Mucosa of gallbladder (tissue), 1 donor: ENCODE results near the gene EOGT. TPM values are rescaled to one million over a fixed set of nuclear protein-coding genes. Genes with fewer than 3 reads are reported as not detected.

ENCODE experiments used
- DNase-seq: peaks from one replicate; pipeline ENCODE4 v3.0.0-alpha.2; 2020; ENCODE audit warnings: low spot score
- total RNA-seq: library from RNA; stranded (reverse); gene quantifications from one replicate; pipeline ENCODE4 v1.2.1, GENCODE V29; 2021
- donor health status: DM: no; HTN: no; CAD: no.

Gene EOGT
- total RNA-seq = 45.2 TPM

DNA sequence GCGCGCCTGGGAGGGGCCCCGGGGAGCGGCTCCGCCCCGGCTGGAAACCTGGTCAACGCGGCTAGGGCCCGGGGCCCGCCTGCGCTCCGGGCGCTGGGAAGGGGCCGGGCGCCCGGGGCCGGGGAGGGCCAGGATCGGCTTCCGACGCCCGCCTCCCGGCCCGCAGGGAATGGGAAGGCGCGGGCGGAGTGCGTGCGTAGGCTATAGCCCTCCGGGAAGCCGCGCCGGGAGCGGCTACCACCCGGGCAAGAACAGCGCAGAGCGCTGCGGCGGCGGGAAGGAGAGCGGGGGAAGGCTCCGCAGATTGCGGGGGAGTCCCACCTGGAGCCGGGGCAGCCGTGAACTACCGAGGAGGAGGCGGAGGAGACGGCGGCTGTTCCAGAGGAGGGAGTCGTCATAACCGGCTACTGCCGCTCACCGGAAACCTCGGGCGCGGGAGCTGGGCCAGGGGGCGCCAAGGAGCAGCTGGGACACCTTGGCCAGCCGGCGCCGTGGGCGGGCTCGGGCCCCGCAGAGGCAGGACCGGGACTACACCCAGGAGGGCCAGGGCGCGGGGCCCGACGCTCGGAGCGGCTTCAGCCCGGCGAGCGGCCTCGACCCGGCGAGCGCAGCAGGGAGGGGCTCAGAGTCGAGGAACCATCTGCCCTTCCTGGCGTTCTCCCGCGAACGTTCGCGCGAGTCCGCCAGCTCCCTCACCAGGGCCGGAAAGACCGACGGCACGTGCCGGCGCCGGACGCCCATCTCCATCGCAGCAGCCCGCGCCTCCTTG lies at the start of gene EOGT:
Gene EOGT (minus strand): TSS at position 432 of the 769 bp plus-strand sequence. CDS start 3,838 bp downstream, outside the sequence.
- DNase-seq = peak; percentile 88

DNA sequence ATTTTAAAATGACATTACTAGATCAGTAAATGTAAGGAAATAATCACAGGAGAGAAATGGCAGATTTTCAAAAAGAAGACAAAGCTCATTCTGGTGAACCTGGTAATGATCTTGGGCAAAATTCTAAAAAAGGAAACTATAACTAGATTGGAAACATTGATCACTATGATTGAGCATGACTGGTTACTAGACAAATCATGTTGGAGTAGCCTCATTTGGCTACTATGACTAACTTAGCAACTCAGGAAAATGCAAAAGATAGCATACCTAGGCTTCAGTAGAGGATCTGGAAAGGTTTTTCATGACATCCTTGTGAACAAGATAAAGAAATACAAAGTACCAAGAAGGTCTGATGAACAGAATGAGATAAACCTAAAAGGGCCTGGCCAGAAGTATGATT lies 46.2 kb upstream of the EOGT start:
- DNase-seq = no peak

DNA sequence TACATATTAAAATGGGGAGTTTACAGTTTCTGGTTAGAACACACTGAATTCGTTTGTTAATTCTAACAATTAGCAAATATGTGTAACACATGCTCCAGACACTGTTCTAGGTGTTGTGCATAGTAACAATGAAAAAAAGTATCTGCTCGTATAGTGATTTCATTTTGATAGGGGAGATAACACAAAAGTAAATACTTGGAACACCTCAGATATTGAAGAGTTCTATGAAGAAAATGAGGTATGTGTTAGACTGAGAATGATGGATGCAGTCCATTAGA lies 45.4 kb upstream of the EOGT start:
- DNase-seq = no peak

DNA sequence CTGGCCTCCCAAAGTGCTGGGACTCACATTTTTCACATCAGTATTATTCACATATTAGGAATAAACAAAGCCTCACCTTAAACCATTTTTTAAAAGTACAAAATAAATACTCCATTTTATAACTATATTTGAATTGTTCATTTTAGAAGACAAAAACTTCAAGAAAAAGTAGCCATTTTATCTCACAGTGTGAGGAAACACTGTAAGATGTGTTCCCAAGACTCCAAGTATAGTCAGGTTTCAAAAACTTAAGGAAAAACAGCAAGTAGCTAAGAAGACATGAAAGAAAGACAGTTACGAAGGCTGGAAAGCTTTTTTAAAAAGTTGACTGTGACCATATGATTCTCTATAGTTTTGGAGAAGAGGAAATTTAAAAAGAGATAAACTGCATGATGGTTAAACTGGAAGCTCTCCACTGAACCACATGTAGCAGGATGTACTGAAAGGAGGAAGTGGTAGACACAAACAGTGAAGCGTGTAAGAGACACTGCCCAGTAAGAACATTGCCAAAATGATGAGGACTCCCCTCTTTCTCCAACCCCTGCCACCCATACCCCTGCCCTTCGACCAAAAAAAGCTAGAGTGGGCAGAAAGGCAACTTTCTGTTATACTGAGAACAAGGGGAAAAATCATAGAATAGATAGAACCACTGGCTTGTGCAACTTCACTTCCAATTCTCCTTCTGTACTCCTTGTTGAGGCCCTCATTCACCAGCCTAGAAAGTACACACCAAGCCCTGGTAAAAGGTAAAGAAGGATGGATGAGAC lies 44.9 kb upstream of the EOGT start:
- DNase-seq = no peak

DNA sequence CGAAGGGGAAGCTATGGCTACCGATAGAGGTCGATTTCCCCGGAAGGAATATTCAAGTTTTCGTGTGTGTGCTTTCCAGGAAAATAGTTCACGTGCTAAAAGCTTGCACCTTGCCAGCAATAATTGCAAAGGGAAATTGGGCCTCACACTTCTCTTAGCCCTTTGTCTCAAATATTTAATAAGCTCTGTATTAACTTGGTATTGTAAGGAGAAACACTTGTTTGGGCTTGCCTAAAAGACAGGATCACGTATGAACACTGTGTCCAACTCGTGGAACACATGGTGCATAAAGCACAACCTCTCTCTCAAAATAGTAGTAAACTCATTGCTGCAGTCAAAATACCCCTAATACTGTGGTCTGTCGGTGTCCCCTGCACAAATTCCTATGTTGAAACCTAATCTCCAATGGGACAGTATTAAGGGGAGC lies 39.0 kb upstream of the EOGT start:
- no peak for DNase-seq

DNA sequence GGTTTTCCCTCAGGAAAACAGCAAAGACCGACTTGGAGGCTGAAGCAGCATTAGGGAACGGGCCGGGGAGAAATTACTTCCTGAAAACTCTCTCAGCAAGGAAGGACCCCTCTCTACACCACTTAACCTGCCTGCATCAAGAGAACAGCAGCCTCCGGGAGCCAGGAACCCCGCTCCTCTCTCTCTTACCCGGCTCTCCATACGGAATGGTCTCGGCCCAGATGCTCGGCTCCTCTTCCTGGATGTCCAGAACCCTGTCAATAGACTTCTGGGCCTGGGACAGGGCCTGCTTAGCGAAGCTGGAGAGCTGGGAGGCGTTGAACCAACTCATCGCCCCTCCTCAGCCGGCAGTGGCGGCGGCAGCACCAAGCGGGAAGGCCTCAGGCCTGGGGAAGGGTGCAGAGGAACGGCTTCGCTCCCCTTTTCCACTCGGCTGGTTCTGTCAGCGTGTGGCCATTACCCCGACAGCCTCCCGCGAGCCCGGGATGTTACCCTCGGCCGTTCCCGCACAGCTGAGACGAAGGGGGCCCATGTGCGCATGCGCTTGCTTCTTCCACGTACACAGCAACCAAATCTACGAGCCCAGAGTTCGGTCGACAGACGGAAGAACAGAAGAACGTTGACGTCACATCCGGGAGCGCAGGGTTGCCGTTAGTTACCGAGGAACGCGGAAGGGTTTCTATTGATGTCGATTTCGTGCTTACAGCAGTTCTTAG lies 38.4 kb upstream of the EOGT start, which contains the start of gene TMF1:
Gene TMF1 (minus strand): TSS at position 578 of the 716 bp plus-strand sequence. CDS start 247 bp downstream, at position 331.
- DNase-seq = peak; percentile 99

DNA sequence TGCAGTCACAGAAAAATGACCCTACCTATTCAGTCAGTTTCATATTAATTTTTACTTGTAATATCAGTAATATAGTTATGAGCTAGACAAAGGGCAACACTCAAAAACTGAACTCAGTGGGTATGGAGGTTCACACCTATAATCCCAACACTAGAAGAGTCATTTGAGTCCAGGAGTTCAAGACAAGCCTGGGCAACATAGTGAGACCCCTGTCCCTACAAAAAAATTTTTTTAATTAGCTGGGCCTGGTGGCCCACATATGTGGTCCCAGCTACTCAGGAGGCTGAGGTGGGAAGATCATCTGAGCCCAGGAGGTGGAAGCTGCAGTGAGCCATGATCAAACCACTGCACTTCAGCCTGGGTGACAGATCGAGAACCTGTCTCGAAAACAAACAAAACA lies 35.5 kb upstream of the EOGT start:
- DNase-seq = no peak

DNA sequence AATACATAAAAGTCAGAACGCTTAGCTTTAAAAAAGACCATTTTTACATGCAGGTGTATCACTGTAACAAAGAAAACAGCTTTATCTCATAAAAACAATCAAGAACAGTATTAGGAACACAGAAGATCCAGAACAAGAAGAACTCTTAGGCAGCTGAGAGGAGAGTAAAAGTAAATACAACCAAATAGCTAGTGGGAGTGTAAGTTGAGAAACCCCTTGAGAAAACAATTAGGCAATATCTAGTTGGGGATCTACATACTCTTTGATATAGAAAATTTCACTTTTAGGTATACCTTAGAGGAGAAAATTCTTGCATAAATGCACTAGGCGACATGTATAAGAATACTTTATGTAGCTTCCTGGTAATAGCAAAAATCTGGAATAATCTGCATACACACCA lies 31.1 kb upstream of the EOGT start:
- DNase-seq = no peak

DNA sequence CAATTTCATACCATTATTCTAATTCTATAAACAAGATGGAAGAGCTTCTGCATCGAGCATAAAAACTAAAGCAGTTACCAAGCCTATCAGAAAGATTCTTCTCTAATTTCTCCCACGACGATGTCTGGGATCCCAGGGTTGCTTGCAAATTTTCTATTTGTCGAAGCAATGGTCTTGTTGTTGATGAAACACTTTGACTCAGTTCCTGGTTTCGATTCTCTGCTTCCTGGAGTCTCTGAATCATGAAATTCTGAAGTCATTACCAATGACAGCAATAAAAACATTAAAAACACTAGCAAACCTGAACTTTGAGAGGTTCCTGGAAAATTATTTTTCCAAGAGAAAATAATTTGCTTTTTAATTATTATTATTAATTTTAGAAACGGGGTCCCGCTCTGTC lies 20.0 kb upstream of the EOGT start:
- DNase-seq = no peak

DNA sequence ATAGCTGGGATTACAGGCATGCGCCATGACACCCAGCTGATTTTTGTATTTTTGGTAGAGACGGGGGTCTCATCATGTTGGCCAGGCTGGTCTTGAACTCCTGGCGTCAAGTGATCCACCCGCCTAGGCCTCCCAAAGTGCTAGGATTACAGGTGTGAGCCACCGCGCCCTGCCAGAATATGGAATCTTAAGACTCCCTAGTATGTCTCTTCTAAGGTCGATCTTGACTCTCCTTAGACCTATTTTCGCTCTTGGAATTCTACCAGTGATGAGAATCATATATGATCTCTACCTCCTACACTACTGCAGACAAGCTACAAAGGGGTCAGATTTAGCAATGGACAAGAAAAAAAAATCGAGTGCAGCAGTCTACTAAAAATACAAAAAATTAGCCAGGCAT lies 19.3 kb upstream of the EOGT start:
- DNase-seq = no peak

DNA sequence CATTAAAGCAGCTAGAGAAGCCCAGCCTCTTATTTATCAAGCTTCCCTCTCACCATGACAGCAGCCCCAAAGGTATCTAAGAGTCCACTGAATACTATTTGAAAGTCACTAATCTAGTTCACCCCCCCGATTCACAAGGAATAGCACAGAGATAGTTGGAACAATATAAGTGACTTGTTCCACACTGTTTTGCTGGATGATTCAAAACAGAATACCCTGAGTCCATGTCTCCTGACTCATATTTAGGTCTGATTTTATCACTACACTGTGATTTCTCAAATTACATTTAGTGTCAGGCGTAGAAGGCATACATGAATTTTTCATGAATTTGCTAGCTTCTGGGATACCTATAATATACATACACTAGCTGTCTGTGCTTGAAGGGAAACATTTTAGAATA lies 18.7 kb upstream of the EOGT start:
- DNase-seq = no peak

DNA sequence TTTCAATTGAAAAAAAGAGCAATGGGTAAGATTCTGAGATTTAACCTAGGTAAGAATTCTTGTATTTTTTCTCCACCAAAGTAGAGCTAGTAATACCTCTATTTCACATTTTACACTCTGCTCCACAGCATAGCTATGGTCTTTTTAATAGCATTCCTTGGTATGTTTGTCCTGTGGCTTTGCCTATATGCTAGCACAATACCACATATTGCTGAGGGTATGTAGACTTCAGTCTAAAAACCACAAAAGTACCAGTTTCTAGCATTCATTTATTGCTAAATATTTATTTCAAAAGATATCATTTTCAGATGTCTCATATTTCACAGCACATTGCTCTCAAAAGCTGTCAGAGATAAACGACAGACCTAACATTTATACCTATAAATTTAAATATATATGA lies 18.2 kb upstream of the EOGT start:
- no peak for DNase-seq

DNA sequence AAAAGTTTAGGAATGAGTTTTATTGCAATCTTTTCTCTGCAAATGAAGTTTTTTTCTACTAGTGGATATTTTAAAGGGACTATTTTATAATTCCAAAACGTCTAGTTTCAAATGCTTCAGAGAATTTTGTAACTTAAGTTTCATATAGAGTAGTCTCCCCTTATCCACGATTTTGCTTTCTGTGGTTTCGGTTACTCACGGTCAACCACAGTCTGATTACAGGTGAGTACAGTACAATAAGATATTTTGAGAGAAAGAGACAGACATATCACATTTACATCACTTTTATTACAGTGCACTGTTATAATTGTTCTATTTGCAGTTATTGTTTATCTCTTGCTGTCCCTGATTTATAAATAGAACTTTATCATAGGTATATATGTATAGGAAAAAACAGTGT lies 7.4 kb upstream of the EOGT start:
- no peak for DNase-seq

DNA sequence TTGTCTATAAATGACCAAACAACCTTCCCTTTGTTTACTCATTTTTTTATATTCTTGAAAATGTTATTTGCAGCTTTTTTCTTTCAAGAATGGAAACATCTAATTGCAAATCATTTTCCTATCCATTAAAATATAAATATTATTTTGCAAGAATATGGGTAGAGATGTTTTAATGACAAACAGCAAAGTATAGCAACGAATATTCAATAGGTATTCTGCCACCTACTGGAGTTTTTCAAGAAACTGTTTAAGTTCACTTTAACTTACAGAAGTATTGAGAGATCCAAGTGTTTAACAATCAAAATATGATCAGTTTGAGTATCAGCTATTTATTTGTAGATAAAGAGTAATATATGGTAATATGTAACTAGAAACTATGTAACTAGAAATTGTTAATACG lies 6.9 kb upstream of the EOGT start:
- no peak for DNase-seq

DNA sequence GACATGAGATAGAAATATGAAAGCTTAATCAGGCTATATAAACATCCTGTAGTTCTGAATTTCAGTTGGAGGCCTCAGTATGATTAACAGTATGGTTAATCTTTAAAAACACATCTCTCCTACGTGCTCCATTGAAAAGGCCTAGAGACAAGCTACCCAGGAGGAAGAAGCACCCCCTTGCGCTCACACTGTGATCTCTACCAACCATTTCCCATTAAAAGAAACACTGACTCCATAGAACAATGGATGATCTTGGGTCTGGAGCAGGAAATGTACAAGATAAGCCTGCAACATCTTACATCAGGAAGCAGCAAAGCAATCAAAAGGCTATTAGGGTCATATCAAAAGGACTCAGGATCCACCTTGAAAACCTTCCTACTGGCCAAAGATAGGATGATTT lies 3.4 kb upstream of the EOGT start:
- no peak for DNase-seq

DNA sequence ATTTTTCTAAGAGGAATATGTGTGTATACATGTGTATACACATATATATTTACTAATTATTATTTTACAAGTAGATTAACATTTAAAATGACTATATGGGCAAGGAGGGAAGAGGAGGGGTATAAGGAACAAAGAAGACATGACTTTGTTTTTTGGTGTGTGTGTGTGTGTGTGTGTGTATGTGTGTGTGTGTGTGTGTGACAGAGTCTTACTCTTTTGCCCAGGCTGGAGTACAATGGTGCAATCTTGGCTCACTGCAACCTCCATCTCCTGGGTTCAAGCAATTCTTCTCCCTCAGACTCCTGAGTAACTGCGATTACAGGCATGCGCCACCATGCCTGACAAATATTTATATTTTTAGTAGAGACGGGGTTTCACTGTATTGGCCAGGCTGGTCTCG lies 2.6 kb upstream of the EOGT start:
- no peak for DNase-seq

DNA sequence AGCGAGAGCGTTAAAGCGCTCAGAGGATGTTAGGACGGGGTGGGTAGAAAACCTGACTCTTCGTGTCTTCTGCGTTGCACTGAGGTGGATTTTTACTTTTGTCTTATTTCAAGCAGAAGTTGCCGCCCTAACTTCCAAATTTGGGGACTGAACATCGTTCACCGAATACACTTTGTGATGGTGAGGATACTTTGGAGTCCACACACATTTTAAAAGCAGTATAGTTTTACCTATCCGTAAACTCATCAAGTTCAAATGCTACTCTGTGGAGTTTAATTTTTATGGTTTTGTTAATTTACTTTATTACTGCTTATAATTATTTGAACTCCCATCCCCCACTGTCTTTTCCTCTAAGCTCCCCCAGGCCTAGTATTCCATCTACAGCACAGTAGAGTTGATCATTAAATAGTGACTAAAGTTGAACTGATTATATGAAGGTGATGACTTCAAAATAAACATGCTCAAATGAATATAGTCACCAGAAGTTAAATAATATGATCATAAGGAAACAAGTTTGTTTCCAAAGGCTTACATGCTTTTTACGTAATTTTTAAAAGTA lies 617 bp upstream of the EOGT start:
- no peak for DNase-seq

DNA sequence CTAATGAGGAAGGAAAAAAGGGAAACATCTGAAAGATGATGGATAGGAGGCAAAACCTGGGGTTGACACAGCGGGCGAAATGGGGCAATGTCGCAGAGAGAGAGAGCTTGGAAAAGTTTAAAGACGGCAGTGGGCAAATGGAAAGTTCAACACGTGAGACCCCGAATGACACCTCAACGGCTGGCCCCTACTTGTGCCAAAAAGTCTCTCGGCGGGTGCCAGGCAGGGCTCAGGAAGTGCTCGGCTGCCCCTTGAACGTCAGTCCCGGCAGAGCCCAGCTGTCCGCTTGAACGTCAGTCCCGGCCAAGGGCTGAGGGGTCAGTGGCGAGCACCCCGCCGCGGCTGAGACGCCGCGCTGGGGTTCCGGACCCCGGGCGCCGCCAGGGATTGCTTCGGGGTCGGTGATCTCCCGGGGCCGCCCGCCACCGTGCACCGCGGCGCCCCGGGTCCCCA lies 658 bp downstream of the EOGT start:
- DNase-seq = peak; percentile 40

DNA sequence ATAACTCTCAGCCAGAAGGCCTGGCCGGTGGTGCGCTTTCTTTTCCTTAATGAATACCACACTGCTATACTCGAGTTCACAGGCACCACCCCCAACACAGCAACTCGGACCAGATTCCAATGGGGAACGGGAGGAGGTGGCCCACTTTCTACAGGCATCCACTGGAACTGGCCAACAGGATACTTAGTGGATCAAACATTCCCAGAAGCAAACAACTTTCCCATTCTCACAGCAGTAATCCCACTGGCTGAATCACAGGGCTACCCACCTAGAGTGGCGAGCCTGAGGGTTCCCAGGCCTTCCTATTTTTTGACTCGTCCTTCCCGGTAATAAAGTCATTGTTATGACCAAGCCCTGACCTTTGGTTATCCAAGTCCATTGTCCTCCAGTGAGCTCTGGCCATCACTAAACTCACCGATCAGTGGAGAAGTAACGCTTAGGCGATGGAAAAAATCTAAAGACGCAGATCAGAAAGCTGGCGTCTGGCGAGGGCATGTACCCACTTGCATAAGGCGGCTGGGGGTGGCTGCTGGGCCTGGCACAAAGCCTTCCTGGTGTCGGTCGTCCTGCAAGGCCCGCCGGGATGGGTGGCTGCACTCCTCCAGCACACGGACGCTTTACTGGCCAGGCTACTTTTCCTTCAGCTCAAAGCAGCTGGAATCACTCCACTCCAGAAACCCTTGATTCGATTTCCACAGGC lies 1.2 kb downstream of the EOGT start:
- peak; percentile 22 for DNase-seq

DNA sequence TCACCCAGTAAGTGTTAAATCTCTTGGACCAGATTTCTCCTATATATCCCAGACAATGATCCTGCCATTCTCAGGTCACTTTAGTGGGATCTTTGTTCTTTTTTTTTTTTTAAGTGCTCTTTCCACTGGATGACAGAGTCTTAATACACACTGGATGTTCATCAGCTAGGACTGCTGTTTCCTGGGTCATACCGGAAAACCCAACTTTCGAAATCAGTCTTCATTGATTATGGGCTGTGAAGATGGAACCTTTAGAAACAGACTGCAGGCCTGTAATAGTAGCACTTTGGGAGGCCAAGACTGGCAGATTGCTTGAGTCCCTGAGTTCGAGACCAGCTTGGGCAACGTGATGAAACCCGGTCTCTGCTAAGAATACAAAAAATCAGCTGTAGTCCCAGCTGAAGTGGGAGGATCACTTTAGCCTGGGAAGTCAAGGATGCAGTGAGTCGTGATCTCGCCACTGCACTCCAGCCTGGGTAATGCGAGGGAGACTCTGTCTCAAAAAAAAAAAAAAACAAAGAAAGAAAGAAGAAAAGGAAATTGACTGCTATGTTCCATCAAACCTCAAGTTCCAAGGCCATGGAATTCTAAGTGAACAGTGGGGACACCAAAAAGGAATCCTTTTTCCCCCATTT lies 2.3 kb downstream of the EOGT start:
- DNase-seq = no peak
